GM18858 (cell line): ENCODE measurements around the gene PPP1R14C.

Experiments
- ATAC-seq: cut with Tn5 transposase; IDR thresholded peaks from one replicate; pipeline ENCODE4 v1.9.1; 2021; ENCODE audit not compliant: unreplicated experiment

The PPP1R14C gene

DNA sequence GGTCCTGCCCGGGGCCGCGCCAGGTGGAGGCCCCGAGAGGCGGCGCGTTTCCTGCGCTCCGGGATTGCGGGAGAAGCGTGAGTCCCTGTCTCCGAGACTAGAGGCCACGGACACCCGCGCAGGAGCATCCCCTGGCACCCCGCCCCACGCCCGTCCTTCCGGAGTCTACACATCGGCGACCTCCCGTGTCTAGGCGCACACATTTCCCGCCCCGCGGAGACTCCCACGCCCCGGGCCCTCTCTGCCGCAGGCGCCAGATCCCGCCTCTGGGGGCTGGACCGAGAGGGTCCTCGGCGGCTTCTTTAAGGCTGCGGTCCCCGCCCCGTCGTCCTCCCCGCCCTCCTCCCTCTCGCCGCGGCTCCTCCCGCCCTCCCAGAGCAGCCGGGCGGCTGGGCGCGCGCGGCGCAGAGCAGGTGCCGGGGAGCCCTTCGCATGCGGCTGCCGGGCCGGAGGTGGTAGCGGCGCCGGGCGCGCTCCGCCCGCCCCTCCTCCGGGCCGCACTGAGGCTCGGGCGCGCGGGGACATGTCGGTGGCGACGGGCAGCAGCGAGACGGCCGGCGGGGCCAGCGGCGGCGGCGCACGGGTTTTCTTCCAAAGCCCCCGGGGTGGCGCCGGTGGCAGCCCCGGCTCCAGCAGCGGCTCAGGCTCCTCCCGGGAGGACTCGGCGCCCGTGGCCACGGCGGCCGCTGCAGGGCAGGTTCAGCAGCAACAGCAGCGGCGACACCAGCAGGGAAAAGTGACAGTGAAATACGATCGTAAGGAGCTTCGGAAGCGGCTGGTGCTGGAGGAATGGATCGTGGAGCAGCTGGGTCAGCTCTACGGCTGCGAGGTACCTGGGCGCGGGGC is at the start of gene PPP1R14C:
Gene PPP1R14C (plus strand): TSS at position 375 of the 846 bp plus-strand sequence. CDS start 149 bp downstream, at position 524.
- ATAC-seq = no peak

- ATAC-seq = no peak
Measured at GRCh38 chr6:150093397-150093796, 49.4 kb upstream of the PPP1R14C start.

- no peak for ATAC-seq
Measured at GRCh38 chr6:150098155-150098554, 44.7 kb upstream of the PPP1R14C start.

DNA sequence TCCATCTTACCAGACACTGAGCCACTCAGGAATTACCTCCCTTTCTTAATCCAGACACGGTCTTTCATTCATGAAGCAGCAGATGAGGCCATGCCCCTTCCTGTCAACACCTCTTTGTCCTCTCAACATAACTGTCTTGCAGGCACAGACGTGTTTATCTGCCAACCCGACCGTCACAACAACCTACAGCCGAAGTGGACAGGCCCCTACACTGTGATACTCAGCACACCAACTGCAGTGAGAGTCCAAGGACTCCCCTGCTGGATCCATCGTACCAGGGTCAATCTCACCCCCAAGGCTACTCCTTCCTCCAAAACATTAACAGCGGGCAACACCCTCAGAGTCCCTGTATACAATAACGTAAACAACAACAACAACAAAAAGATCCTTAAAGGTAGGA is 43.3 kb upstream of the PPP1R14C start:
- ATAC-seq = no peak

DNA sequence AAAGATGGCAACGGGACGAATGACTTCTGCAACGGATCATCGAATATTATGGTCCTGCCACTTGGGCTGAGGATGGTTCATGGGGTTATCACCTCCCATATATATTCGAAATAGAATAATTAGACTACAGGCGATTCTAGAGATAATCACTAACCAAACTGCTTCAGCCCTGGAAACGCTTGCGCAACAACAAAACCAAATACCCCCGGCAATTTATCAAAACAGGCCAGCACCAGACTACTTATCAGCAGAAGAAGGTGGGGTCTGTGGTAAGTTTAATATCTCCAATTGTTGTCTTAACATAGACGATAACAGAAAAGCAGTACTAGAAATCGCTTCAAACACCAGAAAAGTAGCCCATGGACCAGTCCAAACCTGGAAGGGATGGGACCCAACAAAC is 42.9 kb upstream of the PPP1R14C start:
- no peak for ATAC-seq

- no peak for ATAC-seq
Measured at GRCh38 chr6:150100745-150101144, 42.1 kb upstream of the PPP1R14C start.

GRCh38 chr6:150102750-150103270 is 40.0 kb upstream of the PPP1R14C start:
- no peak for ATAC-seq

GRCh38 chr6:150112233-150112632 is 30.6 kb upstream of the PPP1R14C start:
- ATAC-seq = no peak

DNA sequence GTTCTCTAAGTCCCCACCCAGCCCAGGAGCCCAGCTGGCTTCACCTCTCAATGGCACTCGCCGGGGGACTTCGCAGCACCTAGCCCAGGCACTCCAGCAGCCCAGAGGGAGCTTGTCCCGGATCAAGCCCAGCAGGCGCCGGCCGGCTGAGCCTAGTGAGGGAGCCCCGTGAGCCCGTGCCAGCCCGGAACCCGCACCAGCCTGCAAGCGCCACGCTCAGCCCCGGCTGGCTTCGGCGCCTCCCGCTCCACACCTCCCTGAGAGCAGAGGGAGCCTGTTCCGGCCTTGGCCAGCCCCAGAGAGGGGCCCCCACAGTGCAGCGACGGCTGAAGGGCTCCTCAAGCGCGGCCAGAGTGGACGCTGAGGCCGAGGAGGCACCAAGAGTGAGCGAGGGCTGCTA is 27.1 kb upstream of the PPP1R14C start:
- ATAC-seq = no peak

GRCh38 chr6:150116200-150116800 is 26.5 kb upstream of the PPP1R14C start:
- no peak for ATAC-seq

GRCh38 chr6:150118203-150118602 is 24.6 kb upstream of the PPP1R14C start:
- no peak for ATAC-seq

DNA sequence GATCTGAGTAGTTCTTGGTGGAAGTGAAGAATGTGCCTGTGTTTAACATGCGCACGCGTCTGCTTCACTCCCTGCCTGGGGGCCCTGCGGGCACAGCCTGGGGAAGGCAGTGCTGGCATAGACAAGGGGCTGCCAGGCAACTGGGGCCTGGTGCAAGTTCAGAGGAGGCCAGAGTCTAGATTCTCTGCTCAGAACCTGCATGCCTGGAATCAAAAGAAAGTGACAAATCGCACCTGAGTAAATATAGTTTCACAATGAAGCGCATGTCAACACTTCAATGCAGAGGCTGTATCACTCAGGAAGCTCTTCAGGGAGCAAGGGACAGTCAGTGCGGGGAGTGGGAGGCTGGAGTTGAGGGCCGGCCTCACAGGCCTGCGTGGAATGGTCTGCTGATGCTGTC is 24.2 kb upstream of the PPP1R14C start:
- ATAC-seq = no peak

GRCh38 chr6:150119173-150119572 is 23.7 kb upstream of the PPP1R14C start:
- ATAC-seq = no peak

DNA sequence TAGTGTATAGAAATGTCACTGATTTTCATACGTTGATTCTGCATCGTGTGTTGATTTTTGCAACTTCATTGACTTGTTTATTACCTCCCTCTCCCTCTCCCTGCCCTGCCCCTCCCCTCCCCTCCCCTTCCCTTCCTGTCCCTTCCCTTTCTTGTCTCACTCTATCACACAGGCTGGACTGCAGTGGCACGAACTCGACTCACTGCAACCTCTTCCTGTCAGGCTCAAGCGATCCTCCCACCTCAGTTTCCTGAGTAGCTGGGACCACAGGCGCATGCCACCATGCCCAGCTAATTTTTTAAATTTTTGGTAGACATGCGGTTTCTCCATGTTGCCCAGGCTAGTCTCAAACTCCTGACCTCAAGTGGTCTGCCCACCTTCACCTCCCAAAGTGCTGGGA is 19.2 kb upstream of the PPP1R14C start:
- ATAC-seq = no peak

DNA sequence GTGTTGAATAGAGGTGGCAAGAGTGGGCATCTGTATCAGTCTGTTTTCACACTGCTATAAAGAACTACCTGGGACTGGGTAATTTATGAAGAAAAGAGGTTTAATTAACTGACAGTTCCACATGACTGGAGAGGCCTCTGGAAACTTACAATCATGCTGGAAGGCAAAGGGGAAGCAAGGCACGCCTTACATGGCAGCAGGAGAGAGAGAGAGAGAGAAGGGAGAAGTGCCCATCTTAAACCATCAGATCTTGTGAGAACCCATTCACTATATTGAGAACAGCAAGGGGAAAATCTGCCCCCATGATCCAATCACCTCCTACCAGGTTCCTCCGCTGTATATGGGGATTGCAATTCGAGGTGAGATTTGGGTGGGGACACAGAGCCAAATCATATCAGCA is 18.6 kb upstream of the PPP1R14C start:
- no peak for ATAC-seq

DNA sequence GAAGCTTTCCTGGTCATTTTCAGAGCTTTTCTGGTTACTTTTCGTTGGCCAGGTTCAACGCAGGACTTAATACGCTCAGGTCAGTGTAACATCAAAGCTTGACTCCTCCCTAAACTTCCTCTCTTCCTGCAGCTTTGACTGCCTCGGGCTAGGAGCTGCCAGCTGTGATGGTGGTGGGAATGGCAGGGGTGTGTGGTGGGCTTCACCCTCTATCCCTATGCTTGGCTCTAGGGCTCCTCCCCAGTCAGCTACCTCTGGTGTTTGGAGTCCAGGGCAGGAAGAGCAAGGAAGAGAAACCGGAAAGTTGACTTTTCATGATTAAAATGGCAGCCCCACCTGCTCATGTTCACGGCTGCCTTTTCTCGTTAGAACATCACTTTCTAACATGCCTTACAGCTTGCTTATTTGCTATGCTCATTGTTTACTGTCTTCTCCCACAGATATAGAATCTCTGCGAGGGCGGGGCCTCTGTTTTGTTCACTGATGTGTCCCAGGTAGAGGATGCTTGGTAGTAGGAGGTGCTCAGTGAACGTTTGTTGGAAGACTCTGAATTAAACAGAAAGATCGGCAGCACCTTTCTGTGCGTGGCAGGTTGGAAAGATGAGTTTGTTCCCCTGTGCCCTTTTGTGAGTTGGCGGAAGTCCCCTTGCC is 16.1 kb upstream of the PPP1R14C start:
- no peak for ATAC-seq

- no peak for ATAC-seq
Measured at GRCh38 chr6:150128425-150128824, 14.4 kb upstream of the PPP1R14C start.

DNA sequence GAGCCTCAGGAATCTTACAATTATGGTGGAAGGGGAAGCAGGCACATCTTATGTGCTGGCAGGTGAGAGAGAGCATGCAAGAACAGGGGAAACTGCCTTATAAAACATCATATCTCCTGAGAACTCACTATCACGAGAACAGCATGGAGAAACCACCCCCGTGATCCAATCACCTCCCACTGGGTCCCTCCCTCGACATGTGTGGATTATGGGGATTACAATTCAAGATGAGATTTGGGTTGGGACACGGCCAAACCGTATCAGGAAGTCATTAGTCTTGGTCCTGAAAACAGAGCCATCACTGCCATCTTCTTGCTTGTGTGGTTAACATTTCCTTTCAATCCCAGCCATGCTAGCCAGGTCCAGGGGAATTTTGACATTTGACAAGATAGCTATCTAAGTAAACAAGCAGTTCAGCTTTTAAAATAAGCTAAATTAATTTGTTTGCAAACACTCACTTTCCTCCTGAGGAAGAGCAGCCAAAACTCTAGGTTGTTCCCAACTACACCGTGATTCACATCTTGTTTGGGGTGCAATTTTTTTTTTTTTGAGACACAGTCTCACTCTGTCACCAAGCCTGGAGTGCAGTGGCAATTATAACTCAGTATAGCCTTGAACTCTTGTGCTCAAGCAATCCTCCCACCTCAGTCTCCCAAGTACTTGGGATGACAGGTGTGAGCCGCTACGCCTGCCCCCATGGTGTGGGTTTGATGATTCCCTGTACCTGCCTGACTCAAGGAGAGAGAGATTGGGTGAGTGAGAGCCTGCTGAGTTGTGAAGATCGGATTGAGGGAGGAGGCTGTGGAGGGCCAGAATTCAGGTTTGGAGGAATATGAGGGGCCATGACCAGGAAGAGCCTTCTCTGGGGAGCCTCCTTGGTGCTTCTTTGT is 13.0 kb upstream of the PPP1R14C start:
- no peak for ATAC-seq

DNA sequence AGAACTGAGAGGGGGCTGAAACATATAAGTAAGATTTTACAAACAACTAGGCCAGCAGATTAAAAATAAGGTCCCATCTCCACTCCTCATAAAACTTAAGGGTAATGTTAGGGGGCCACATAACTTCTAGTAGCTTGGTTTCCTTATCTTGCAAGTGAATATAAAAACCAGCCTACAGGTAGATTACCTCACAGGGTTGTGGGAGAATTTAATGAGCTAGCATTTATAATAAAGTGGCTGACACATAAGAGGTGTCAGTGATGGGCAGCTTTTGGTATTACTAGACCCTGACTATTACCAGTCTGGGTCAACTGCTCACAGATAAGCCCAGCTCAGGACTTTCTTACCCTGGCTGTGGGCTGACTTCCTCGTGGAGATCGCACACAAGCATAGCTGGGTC is 9.2 kb upstream of the PPP1R14C start:
- ATAC-seq = no peak

DNA sequence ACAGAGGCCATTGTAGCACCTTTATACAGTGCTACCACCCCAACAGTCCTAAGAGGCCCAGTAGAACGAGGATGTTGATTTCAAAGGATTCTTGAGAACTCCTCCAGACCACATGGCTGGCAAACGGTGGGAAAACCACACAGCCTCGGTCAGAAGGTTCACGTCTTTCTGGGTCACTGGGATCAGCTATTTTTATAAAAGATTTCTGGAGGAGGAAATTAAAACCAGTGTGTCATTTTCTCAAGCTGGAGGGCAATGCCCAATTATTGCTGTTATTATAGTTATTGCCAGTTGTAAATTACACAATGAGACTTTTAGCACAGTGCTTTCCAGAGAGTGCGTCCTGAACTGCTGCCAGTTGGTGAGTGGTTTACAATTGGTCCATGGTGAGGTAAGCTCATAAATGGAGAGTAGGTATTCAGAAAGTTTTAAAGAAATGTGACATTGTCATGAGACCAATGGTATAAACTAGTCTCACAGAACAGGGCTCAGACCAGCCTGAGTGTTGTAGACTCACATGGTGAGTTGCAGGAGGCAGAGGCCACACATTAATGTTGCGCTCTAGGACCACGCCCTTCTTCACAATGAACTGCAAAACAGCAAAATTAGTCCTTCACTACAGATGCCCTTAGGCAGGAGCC is 8.4 kb upstream of the PPP1R14C start:
- ATAC-seq = no peak
